Heart left ventricle (tissue), 16 donors: Measurements from ENCODE around the gene PFN4. TPM values are rescaled to one million over a fixed set of nuclear protein-coding genes. Genes with fewer than 3 reads are reported as not detected.

Experiments used
- ATAC-seq, 4 donors: fragments of 200-7000 bp; cut with Tn5 transposase; one replicate each; pipeline ENCODE4 v1.9.1; 2020 to 2022; ENCODE audit warnings: moderate library complexity in 4 of 4, mild to moderate bottlenecking in 3 of 4, moderate number of reproducible peaks in 1 of 4
- DNase-seq, 5 donors: peaks; one replicate each; pipeline ENCODE4 v3.0.0-alpha.2; 2020
- H3K27ac ChIP-seq, 12 donors: fragments of 200-600 bp; sonication (generic) in 4 of 12; one replicate each; pipeline versions ENCODE4 v1.5.0 to v1.8.0; 2016 to 2022; ENCODE audit warnings: mild to moderate bottlenecking in 2 of 12
- H3K27me3 ChIP-seq, 9 donors: fragments of 200-600 bp; sonication (generic) in 2 of 9; one replicate each; pipeline versions ENCODE4 v1.5.1 to v1.8.0; 2016 to 2022; ENCODE audit warnings: mild to moderate bottlenecking in 3 of 9
- H3K36me3 ChIP-seq, 9 donors: fragments of 200-600 bp; sonication (generic) in 2 of 9; one replicate each; pipeline versions ENCODE4 v1.5.0 to v1.8.0; 2018 to 2022; ENCODE audit warnings: mild to moderate bottlenecking in 2 of 9
- H3K4me1 ChIP-seq, 12 donors: fragments of 200-600 bp; sonication (generic) in 4 of 12; one replicate each; pipeline versions ENCODE4 v1.5.0 to v1.8.0; 2016 to 2022; ENCODE audit warnings: mild to moderate bottlenecking in 3 of 12
- H3K4me3 ChIP-seq, 12 donors: fragments of 200-600 bp; sonication (generic) in 4 of 12; one replicate each; pipeline versions ENCODE4 v1.5.0 to v1.8.0; 2017 to 2022; ENCODE audit warnings: mild to moderate bottlenecking in 9 of 12, moderate library complexity in 4 of 12
- H3K9me3 ChIP-seq, 12 donors: fragments of 200-600 bp; sonication (generic) in 4 of 12; one replicate each; pipeline versions ENCODE4 v1.5.0 to v1.8.0; 2016 to 2022; ENCODE audit warnings: mild to moderate bottlenecking in 1 of 12
- CTCF ChIP-seq, 12 donors: fragments of 200-600 bp; sonication (generic) in 4 of 12; IDR thresholded peaks; one replicate each; pipeline versions ENCODE4 v1.5.0 to v1.8.0; 2018 to 2022; ENCODE audit warnings: antibody characterized with exemption in 12 of 12, mild to moderate bottlenecking in 5 of 12
- POLR2A ChIP-seq, 2 donors: fragments of 450-650 bp; IDR thresholded peaks; one replicate each; pipeline ENCODE4 v1.6.1; 2017; ENCODE audit warnings: antibody characterized with exemption in 2 of 2, mild to moderate bottlenecking in 2 of 2, moderate library complexity in 2 of 2
- WGBS, 4 donors: extraction: QIAGEN DNeasy Blood & Tissue Kit in 2 of 4; methylation state at CpG; one replicate each; pipeline versions ENCODE4 v1.1.5 to v1.1.7; 2013 to 2018; 5-methylcytosine and 5-hydroxymethylcytosine counted together
- intact Hi-C, 10 donors: fragments of 100-400 bp; cut with DNase I; formaldehyde crosslinking; loops; one replicate each; pipeline versions ENCODE4 v1.11.1 to v1.14.2; 2022
- polyA plus RNA-seq, 2 donors: library from polyadenylated mRNA; stranded (reverse); fragments of 200-250 nt; gene quantifications; one replicate each; pipeline ENCODE4 v1.2.3, GENCODE V29; 2013
- total RNA-seq, 9 donors: library from RNA; depleted of rRNA in 2 of 9; stranded (reverse); fragments of >200 nt in 2 of 9; fragmentation: NEBNext Ultra II Directional in 3 of 9; extraction: Animal tissue kit (Norgen Biotek cat#: 25700) in 3 of 9; gene quantifications; one replicate each; pipeline versions ENCODE4 v1.1.0 to v1.2.4, GENCODE V29; 2016 to 2023
- donor health status: ischemic (EF 13 %, LVEDD 7.1; RV severe dilation, severe dysfunction).
- donor health status: healthy with polysubstance abuse.
- donor health status: DM: no; HTN: yes; CAD: no.
- donor health status: DM: no; HTN: no; CAD: no.
- donor health status: ischemic (EF 25% LVEDD 6.9; RV normal size, moderate dysfunction).
- donor health status: ischemic (EF 25% LVEDD 5.7; RV mildly dilated, moderate dysfunction).
- donor health status: healthy.
- donor health status: DM: yes; HTN: yes; CAD: no.
- donor health status: ischemic (EF 35%, LVEDD 5.7; RV mildly dilated, moderate dysfunction).
- donor health status: nonischemic (EF 11% LVEDD 7.7; RV severe dilation, severe dysfunction).
- donor health status: DM: yes; HTN: yes; CAD: no.
- donor health status: PGD.
- donor health status: ischemic (EF 29% LVEDD 5.4; RV normal size, mild dysfunction).
- donor health status: nonischemic (EF 23%, LVEDD 6.1; RV moderate dilation, normal function).

Gene PFN4
- total and polyA plus RNA-seq, 11 donors, result 0.14 to 2.1 (median 0.59) TPM; not detected in 4

- DNase-seq (peak in 1 of 5 donors; percentile 71), ATAC-seq (peak in 2 of 4 donors; percentile 0 to 3)
- peaks cover 0 to 28% (median 15%) of the 10 kb centered on the region in 12 donors for H3K4me1 ChIP-seq
- peaks cover 0 to 56% (median 45%) of the 10 kb centered on the region in 9 donors for H3K36me3 ChIP-seq
- no peak for TF ChIP-seq CTCF (IDR thresholded peaks at IDR 0.05)
- TF ChIP-seq POLR2A (IDR thresholded peaks at IDR 0.05), result no peak
- H3K27ac ChIP-seq, result peak overlapping the region; percentile 42 to 94 (median 87)
- no peaks in the 10 kb centered on the region for H3K27me3 ChIP-seq
- whole genome bisulfite sequencing, 4 donors, result 4 to 5% (median 4%) methylated on average over 38 to 41 of the region's 41 CpGs
- no peaks in the 10 kb centered on the region for H3K9me3 ChIP-seq
- intact Hi-C loops, result loop anchor here in 6 of 10 donors (1.0 to 10.0 kb wide), 6 partner anchors 30 to 252 kb away; partner anchors contain the start of genes ATAD2B (in 5 of the 6) and WDCP (in 1 of the 6)
- H3K4me3 ChIP-seq, result peak overlapping the region; percentile 33 to 95 (median 81)
Measured at GRCh38 chr2:24076849-24077534, 46.1 kb downstream of the PFN4 start.

- WGBS, 4 donors, result 0 to 1% (median 1%) methylated on average over 43 to 64 of the region's 64 CpGs
- intact Hi-C loops, result loop anchor here in 6 of 10 donors (1.0 to 10.0 kb wide), 6 partner anchors 29 to 251 kb away; partner anchors contain the start of genes ATAD2B (in 5 of the 6) and WDCP (in 1 of the 6)
- peaks cover 0 to 56% (median 46%) of the 10 kb centered on the region in 9 donors for H3K36me3 ChIP-seq
Measured at GRCh38 chr2:24075915-24076848, 47.0 kb downstream of the PFN4 start, which contains the start of gene SF3B6. Gene SF3B6, minus strand, starts transcription at chr2:24076326. Its CDS starts 97 bp downstream, at chr2:24076229.

GRCh38 chr2:24075259-24075658 is 47.9 kb downstream of the PFN4 start:
- Histone ChIP-seq H3K9me3 (no peaks in the 10 kb centered on the region), H3K4me1 (peaks cover 0 to 28% (median 15%) of the 10 kb centered on the region in 12 donors), H3K36me3 (peaks cover 0 to 56% (median 44%) of the 10 kb centered on the region in 9 donors), H3K27ac (peak overlapping the region in 5 of 12 donors; percentile 83 to 94 (median 90)), H3K4me3 (peak overlapping the region in 10 of 12 donors; percentile 48 to 95 (median 81)), H3K27me3 (no peaks in the 10 kb centered on the region)
- intact Hi-C loops, result loop anchor here in 4 of 10 donors (5.0 to 10.0 kb wide), 3 partner anchors 148 to 250 kb away; partner anchors contain the start of gene ATAD2B (in 3 of the 4)
- ATAC-seq (no peak), DNase-seq (no peak)
- TF ChIP-seq CTCF (IDR thresholded peaks at IDR 0.05) (no peak), POLR2A (IDR thresholded peaks at IDR 0.05) (no peak)
- WGBS, 4 donors, result 70 to 72% (median 70%) methylated on average over 5 of the region's 5 CpGs

More at GRCh38 chr2:24075915-24076848, 47.0 kb downstream of the PFN4 start, which contains the start of gene SF3B6:
- peak; percentile 96 to 98 (median 97) for DNase-seq
- Histone ChIP-seq H3K9me3 (no peaks in the 10 kb centered on the region), H3K27me3 (no peaks in the 10 kb centered on the region), H3K27ac (peak within 1 kb of the TSS; percentile 42 to 94 (median 87)), H3K4me1 (peaks cover 0 to 28% (median 15%) of the 10 kb centered on the region in 12 donors), H3K4me3 (peak within 1 kb of the TSS; percentile 33 to 95 (median 81))
- ATAC-seq, result peak; percentile 97 to 98 (median 97)
- peak in 1 of 12 donors; percentile 6 for TF ChIP-seq CTCF (IDR thresholded peaks at IDR 0.05)
- TF ChIP-seq POLR2A (IDR thresholded peaks at IDR 0.05), result peak in 1 of 2 donors; percentile 61
